ENCODE data around the gene PI4KA. TPM values are rescaled to one million over a fixed set of nuclear protein-coding genes. Genes with fewer than 3 reads are reported as not detected.

The PI4KA gene
- polyA plus RNA-seq, 1 donor from 2014 or later = 42.2 TPM

DNA sequence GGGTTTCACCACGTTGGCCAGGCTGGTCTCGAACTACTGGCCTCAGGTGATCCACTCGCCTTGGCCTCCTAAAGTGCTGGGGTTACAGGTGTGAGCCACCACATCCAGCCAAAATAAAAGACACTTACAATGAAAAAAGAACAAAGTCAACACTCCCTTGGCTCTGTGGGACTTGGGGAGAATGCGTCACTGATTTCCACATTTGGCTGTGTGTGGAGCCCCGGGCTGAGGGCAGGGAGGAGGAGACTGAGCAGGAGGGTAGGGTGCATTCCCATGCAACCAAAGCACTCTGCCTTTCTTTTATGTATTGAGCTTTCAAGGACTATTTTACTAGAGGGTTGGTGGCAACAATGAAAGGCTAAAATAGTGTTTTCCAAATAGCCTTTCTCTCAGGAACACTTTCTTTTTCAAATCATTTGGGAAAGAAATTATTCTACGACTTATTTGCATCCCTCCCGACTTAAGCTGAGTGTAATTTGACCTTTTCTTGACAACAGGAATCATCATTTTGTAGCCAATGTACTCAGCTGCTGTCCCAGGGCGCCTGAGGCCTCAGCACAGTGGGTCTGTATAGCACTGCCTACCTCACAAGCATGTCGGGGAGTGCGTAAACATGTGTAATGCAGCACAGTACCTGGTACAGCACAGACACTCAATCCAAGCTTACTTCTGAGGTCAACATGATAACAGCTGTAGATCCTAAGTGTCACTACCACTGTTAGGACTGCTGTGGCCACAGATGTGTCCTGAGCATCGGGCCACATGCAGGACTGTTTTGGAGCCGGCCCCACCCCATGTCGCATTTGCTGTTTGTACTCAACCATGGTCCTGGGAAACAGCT, 94.8 kb downstream of the PI4KA start:
- no peaks in the 10 kb centered on the region for H3K79me2 ChIP-seq (replicated peaks; ENCODE audit: insufficient read depth, low read length)
- H3K9ac ChIP-seq (ENCODE audit: low read length) = no peak overlapping the region
- H3K27ac ChIP-seq (ENCODE audit: low read length) = no peak overlapping the region
- TF ChIP-seq POLR2AphosphoS5 (IDR thresholded peaks at IDR 0.05) (no peak), TAF1 (IDR thresholded peaks at IDR 0.05; ENCODE audit: low read depth) (no peak), RAD21 (conservative IDR thresholded peaks at IDR 0.05) (no peak), EZH2 (IDR thresholded peaks at IDR 0.05; ENCODE audit: borderline replicate concordance, insufficient read depth, low read length, poor library complexity, severe bottlenecking) (no peak), EP300 (conservative IDR thresholded peaks at IDR 0.05; ENCODE audit: poor library complexity, severe bottlenecking) (no peak), MXI1 (conservative IDR thresholded peaks at IDR 0.05; ENCODE audit: poor library complexity, severe bottlenecking) (no peak), SMC3 (conservative IDR thresholded peaks at IDR 0.05; ENCODE audit: poor library complexity) (no peak)
- TF ChIP-seq, protein P1, sequence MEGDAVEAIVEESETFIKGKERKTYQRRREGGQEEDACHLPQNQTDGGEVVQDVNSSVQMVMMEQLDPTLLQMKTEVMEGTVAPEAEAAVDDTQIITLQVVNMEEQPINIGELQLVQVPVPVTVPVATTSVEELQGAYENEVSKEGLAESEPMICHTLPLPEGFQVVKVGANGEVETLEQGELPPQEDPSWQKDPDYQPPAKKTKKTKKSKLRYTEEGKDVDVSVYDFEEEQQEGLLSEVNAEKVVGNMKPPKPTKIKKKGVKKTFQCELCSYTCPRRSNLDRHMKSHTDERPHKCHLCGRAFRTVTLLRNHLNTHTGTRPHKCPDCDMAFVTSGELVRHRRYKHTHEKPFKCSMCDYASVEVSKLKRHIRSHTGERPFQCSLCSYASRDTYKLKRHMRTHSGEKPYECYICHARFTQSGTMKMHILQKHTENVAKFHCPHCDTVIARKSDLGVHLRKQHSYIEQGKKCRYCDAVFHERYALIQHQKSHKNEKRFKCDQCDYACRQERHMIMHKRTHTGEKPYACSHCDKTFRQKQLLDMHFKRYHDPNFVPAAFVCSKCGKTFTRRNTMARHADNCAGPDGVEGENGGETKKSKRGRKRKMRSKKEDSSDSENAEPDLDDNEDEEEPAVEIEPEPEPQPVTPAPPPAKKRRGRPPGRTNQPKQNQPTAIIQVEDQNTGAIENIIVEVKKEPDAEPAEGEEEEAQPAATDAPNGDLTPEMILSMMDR (IDR thresholded peaks at IDR 0.05; ENCODE audit: poor library complexity, severe bottlenecking) = no peak
- TF ChIP-seq, protein P2, sequence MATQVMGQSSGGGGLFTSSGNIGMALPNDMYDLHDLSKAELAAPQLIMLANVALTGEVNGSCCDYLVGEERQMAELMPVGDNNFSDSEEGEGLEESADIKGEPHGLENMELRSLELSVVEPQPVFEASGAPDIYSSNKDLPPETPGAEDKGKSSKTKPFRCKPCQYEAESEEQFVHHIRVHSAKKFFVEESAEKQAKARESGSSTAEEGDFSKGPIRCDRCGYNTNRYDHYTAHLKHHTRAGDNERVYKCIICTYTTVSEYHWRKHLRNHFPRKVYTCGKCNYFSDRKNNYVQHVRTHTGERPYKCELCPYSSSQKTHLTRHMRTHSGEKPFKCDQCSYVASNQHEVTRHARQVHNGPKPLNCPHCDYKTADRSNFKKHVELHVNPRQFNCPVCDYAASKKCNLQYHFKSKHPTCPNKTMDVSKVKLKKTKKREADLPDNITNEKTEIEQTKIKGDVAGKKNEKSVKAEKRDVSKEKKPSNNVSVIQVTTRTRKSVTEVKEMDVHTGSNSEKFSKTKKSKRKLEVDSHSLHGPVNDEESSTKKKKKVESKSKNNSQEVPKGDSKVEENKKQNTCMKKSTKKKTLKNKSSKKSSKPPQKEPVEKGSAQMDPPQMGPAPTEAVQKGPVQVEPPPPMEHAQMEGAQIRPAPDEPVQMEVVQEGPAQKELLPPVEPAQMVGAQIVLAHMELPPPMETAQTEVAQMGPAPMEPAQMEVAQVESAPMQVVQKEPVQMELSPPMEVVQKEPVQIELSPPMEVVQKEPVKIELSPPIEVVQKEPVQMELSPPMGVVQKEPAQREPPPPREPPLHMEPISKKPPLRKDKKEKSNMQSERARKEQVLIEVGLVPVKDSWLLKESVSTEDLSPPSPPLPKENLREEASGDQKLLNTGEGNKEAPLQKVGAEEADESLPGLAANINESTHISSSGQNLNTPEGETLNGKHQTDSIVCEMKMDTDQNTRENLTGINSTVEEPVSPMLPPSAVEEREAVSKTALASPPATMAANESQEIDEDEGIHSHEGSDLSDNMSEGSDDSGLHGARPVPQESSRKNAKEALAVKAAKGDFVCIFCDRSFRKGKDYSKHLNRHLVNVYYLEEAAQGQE (IDR thresholded peaks at IDR 0.05; ENCODE audit: borderline replicate concordance) = no peak
- H3F3A ChIP-seq (ENCODE audit: insufficient read depth, low read length, poor library complexity, severe bottlenecking) = no peaks in the 10 kb centered on the region
- H3K9me2 ChIP-seq (ENCODE audit: insufficient read depth, low read length) = no peaks in the 10 kb centered on the region
- H3K4me2 ChIP-seq (ENCODE audit: low read length) = no peak overlapping the region
- H4K20me1 ChIP-seq (ENCODE audit: insufficient read depth) = no peaks in the 10 kb centered on the region
- no peak overlapping the region for H2AFZ ChIP-seq (ENCODE audit: low read depth, low read length)
- H3K4me3 ChIP-seq (ENCODE audit: low read length) = no peak overlapping the region
- peaks cover 15% of the 10 kb centered on the region for H3K36me3 ChIP-seq (ENCODE audit: insufficient read depth, low read length)
- H3K9me3 ChIP-seq (ENCODE audit: low read length) = no peaks in the 10 kb centered on the region
- no peaks in the 10 kb centered on the region for H3K27me3 ChIP-seq (ENCODE audit: insufficient read depth, low read depth, low read length)

- Histone ChIP-seq H3K4me2 (ENCODE audit: low read length) (no peak overlapping the region), H3K27me3 (ENCODE audit: insufficient read depth, low read depth, low read length) (no peaks in the 10 kb centered on the region), H3K27ac (ENCODE audit: low read length) (no peak overlapping the region), H4K20me1 (ENCODE audit: insufficient read depth) (no peaks in the 10 kb centered on the region), H3F3A (ENCODE audit: insufficient read depth, low read length, poor library complexity, severe bottlenecking) (no peaks in the 10 kb centered on the region), H3K79me2 (replicated peaks; ENCODE audit: insufficient read depth, low read length) (no peaks in the 10 kb centered on the region), H2AFZ (ENCODE audit: low read depth, low read length) (no peak overlapping the region), H3K9me2 (ENCODE audit: insufficient read depth, low read length) (no peaks in the 10 kb centered on the region), H3K9me3 (ENCODE audit: low read length) (no peaks in the 10 kb centered on the region), H3K9ac (ENCODE audit: low read length) (no peak overlapping the region), H3K36me3 (ENCODE audit: insufficient read depth, low read length) (peaks cover 15% of the 10 kb centered on the region), H3K4me3 (ENCODE audit: low read length) (no peak overlapping the region)
- no peak for TF ChIP-seq RAD21 (conservative IDR thresholded peaks at IDR 0.05)
- TF ChIP-seq EP300 (conservative IDR thresholded peaks at IDR 0.05; ENCODE audit: poor library complexity, severe bottlenecking) = no peak
- TF ChIP-seq TAF1 (IDR thresholded peaks at IDR 0.05; ENCODE audit: low read depth) = no peak
- no peak for TF ChIP-seq POLR2AphosphoS5 (IDR thresholded peaks at IDR 0.05)
These were observed 96.3 kb downstream of the PI4KA start for GRCh38 chr22:20762233-20762796.
